Activated T-cell treated with anti-CD3 and anti-CD28 coated beads for 48 hours (primary cell): ENCODE measurements around the gene HECTD4.
"Not testable (repeated sequence)": the region's sequence is repeated elsewhere in the genome, so short reads cannot be mapped to it uniquely, and the experiment has no call there.

Source experiments
- DNase-seq: peaks from one replicate; pipeline ENCODE4 v3.0.0-alpha.2; 2020; ENCODE audit warnings: low read depth

Gene HECTD4

GRCh38 chr12:112381883-112382796, at the start of gene HECTD4:
TSS of gene HECTD4 (minus strand) at chr12:112382431. CDS start at chr12:112382128, 303 bp downstream.
- peak; percentile 93 for DNase-seq

- no peak for DNase-seq
These were observed 49.7 kb upstream of the HECTD4 start for GRCh38 chr12:112431965-112432364.

- no peak for DNase-seq
These were observed 48.7 kb upstream of the HECTD4 start for GRCh38 chr12:112430929-112431328.

GRCh38 chr12:112427760-112428159, 45.5 kb upstream of the HECTD4 start:
- DNase-seq = no peak

DNA sequence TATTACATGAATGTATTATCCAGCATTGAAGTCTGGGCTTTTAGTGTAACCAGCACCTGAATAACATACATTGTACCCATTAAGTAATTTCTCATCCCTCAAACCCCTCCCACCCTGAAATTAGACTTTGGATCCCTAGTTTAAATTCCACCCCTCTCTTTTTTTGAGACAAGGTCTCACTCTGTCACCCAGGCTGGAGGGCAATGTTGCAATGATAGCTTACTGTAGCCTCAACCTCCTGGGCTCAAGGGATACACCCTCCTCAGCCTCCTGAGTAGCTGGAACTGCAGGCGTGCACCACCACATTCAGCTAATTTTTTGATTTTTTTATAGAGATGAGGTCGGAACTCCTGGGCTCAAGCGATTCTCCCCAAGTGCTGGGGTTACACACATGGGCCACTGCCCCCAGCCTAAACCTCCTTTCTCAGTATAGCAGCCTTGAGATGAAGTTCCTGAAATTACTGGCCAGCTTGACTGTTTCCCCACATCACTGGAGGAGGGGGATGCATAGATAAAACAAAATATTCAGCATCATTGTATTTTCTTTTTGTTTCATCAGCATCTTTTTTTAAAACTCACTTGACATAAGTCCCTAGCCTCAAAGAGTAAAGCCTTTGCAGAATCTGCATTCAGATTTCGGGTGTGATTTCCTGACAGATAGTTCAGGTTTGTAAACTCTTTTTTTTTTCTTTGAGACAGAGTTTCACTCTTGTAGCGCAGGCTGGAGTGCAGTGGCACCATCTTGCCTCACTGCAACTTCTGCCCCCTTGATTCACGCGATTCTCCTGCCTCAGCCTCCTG, 43.6 kb upstream of the HECTD4 start:
- DNase-seq = no peak

DNA sequence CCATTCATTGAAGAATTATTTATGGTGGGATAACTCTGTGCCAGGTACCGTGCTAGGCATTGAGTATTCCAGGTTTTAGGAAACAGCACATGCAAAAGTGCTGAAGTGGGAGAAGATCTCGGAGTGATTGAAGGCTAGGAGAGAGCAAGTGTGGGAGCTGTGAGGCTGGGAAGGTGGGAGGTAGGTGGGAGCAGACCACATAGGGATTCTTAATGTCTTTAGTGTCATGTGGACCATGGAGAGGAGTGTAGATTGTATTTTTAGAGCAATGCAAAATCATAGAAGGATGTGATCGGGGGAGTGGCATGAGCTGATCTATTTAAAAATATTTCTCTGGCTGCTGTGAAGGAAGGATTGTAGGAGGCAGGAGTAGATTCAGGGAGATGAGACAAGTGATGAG, 41.9 kb upstream of the HECTD4 start:
- no peak for DNase-seq

DNA sequence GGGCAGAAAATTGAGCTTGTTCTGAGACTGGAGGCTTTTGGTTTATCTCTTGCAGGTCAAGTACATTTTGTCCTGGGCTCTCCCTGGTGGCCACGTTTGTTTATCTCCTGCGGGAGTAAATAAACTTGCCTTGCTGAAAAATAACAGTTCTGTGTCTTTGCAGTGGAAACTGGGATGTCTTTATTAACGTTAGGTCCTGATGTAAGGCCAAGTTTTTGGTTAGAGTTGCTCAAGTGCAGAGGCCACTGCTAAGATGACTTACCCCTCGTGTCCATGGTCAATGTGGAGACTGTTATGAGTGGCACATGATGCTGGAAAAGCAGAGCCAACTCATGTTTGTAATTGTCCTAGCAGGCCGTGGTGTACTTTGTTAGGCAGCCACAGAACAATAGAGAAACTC, 40.3 kb upstream of the HECTD4 start:
- DNase-seq = no peak

- no peak for DNase-seq
These were observed 39.1 kb upstream of the HECTD4 start for GRCh38 chr12:112421363-112421762.

- DNase-seq = no peak
These were observed 38.5 kb upstream of the HECTD4 start for GRCh38 chr12:112420740-112421139.

DNA sequence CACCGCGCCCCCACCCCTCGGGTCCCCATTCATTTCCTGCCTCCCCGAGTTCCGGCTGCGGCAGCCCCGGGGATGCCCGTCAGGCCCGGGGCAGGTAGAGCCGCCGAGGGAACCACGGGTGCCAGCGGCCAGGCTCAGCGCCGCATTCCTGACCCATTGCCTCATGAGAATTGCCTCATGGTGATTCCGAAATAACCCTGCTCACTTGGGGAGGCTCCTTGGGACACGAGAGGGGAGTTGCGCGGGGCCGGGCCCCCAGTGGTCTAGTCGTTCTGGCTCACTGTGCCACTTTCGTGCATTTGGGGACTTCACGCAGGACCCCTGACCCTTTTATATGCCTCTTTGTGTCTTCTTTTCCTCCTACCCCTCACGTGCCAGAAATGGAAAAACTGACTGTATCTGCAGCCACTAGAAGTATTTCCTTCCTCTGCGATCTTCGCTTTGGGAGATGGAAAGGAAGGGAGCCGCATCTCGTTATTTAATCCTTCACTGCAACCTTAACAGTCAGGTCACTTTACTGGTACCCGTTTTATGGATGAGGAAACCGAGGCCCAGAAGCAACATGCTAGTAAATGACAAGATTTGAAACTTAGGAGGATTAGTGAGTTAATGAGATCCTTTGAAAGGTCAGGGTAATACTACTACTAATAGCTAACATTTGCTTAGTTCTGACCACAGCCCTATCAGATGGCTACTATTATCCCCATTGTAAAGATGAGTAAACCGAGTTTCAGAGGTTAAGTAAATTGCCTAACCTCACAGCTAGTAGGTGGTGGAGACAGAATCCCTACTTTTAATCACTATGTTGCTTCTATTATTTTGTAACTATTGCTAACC, 37.3 kb upstream of the HECTD4 start:
- DNase-seq = no peak

- DNase-seq = peak; percentile 89
These were observed 36.5 kb upstream of the HECTD4 start, which contains the start of gene PTPN11 for GRCh38 chr12:112418608-112419296. TSS of gene PTPN11 (plus strand) at chr12:112418947. CDS start at chr12:112419112, 165 bp downstream.

DNA sequence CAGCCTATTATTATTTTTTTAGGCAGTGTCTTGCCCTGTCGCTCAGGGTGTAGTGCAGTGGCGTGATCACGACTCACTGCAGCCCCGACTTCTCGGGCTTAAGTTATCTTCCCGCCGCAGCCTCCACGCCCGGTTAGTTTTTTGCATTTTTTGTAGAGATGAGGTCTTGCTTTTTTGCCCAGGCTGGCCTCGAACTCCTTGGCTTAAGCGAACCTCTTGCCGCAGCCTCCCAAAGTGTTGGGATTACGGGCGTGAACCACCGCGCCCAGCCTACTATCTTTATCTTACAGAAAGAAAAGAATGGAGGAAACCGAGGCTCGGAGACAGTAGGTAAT, 36.0 kb upstream of the HECTD4 start:
- peak; percentile 16 for DNase-seq

- DNase-seq = not testable (repeated sequence)
These were observed 33.2 kb upstream of the HECTD4 start for GRCh38 chr12:112415457-112415856.

- DNase-seq = no peak
These were observed 31.8 kb upstream of the HECTD4 start for GRCh38 chr12:112413855-112414625.

- no peak for DNase-seq
These were observed 27.6 kb upstream of the HECTD4 start for GRCh38 chr12:112409906-112410244.

DNA sequence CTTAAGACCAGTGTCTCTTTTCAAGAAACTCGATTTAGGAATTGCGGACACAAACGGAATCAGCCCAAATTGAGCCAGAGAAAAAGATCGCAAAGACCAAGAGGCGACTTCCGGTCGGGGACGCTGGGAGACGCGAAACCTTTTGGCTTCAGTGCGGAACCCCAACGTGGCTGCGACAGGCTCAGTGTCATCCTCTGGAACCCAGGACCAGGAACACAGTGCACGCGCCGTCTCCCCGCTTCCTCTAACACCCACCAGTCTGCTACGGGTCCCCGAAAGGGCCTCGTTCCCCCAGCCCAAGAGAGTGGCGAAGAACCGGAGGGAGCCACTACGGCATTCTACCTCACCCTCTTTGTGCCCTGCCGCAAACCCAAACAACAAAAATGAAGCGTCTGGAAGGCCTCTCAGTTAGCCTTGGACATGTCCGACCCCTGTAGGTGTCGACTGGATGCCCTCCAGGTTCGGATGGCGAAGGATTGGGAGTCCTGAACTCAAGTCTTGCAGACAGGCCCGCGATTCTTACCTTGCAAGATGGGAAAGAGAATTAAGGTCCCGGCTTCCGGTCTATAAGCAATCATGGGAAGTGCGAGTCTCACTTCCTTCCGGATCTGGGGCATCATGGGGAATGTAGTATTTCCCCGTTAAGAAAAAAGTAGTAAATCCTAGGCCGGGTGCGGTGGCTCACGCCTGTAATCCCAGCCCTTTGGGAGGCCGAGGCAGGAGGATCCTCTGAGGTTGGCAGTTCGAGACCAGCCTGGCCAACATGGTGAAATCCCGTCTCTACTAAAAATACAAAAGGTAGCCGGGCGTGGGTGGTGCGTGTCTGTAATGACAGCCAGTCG, 27.1 kb upstream of the HECTD4 start, which contains the start of gene RPL6:
Gene RPL6 (minus strand): TSS at position 542 of the 842 bp plus-strand sequence. CDS start 949 bp downstream, outside the sequence.
- peak; percentile 65 for DNase-seq

DNA sequence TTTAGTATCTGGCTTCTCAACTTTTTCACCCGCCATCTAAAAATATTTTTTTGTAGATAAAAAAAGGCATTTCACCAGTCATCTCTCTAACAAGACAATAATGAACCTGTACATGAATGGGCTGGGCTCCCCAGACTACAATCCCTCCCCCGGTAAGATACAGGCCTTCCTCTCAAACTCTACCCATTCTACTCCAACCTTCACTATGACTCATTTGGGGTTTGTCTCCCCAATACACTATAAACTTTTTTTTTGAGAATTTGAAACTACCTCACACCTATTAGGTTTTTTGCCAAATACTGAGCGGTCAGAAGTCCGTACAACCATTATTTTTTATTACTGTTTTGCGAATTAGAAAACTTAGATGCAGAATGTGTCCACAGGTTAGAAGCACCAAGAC, 26.4 kb upstream of the HECTD4 start:
- DNase-seq = no peak

GRCh38 chr12:112407683-112408082, 25.5 kb upstream of the HECTD4 start:
- DNase-seq = not testable (repeated sequence)
